Measurements from ENCODE around the gene POT1.
"Not testable (repeated sequence)": the region's sequence is repeated elsewhere in the genome, so short reads cannot be mapped to it uniquely, and the experiment has no call there.

Gene POT1, protein sequence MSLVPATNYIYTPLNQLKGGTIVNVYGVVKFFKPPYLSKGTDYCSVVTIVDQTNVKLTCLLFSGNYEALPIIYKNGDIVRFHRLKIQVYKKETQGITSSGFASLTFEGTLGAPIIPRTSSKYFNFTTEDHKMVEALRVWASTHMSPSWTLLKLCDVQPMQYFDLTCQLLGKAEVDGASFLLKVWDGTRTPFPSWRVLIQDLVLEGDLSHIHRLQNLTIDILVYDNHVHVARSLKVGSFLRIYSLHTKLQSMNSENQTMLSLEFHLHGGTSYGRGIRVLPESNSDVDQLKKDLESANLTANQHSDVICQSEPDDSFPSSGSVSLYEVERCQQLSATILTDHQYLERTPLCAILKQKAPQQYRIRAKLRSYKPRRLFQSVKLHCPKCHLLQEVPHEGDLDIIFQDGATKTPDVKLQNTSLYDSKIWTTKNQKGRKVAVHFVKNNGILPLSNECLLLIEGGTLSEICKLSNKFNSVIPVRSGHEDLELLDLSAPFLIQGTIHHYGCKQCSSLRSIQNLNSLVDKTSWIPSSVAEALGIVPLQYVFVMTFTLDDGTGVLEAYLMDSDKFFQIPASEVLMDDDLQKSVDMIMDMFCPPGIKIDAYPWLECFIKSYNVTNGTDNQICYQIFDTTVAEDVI

DNA sequence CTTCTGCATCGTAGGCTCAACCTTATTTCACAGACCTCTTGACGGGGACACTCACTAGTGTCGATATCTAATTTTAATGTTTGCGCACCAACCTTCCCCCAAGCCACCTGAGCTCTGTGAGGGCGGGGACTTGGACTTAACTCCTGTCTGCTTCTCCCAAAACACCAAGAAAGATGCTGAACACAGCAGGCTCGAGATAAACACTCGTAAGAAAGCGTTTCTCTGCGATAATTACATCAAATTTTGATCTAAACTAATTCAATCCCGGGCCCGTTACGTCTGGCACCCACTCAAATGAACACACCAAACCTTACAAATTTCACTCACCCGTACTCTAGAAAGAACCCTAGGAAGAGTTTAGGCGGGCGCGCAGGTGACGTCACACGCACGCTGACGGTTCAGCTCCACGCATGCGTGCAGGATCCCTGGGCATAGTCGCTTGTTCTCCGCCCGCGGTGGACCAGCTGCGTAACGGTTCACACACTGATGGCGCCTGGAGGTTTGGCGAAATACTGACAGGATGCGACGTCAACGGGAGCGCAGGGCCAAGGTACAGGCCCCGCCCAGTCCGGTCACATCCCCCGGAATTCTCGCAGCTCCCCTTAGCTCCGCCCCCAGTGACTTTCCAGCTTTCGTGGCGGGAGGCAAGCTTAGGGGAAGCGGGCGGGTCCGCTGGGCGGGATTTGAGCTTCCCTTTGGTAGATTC, at the start of gene POT1:
Gene POT1 (minus strand): TSS at position 359 of the 706 bp plus-strand sequence. CDS start 32,652 bp downstream, outside the sequence.
- peak; percentile 95 for DNase-seq (ENCODE audit: low spot score)

DNA sequence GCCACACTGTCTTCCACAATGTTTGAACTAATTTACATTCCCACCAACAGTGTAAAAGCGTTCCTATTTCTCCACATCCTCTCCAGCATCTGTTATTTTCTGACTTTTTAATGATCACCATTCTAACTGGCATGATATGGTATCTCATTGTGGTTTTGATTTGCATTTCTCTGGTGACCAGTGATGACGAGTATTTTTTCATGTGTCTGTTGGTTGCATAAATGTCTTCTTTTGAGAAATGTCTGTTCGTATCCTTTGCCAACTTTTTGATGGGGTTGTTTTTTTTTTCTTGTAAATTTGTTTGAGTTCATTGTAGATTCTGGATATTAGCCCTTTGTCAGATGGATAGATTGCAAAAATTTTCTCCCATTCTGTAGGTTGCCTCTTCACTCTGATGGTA, 45.5 kb upstream of the POT1 start:
- not testable (repeated sequence) for DNase-seq (ENCODE audit: low spot score)

DNA sequence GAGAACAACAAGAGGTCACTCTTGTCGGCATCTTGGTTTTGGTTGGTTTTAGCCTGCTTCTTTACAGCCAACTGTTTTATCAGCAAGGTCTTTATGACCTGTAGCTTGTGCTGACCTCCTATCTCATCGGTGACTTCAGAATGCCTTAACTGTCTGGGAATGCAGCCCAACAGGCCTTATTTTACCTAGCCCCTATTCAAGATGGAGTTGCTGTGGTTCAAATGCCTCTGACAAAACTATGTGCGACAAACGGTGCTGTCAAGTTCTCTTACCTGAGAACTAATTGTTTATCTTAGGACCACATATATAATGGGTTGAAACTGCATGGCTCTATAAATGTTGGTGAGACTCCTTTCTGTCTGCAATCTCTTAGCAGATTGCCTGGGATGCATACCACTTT, 35.9 kb upstream of the POT1 start:
- DNase-seq (ENCODE audit: low spot score) = no peak

DNA sequence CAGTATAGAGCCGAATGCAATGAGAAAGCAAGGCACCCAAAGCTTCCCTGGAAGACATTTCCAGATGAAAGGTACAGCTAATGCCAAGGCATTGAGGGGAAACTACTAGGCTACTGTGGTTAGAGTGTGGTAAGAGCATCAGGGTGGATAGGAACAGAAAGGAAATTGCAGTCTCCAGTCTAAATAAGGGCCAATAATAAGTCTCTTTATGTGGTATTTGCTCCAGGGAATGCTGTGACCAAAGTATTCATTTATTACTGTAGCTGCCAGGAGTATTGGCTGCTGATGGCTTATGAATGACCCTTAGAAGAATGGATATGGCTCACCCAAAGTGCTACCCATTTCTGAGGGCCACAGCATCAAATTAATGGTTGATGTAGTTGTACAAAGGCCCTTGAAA, 30.1 kb upstream of the POT1 start:
- DNase-seq (ENCODE audit: low spot score) = no peak

DNA sequence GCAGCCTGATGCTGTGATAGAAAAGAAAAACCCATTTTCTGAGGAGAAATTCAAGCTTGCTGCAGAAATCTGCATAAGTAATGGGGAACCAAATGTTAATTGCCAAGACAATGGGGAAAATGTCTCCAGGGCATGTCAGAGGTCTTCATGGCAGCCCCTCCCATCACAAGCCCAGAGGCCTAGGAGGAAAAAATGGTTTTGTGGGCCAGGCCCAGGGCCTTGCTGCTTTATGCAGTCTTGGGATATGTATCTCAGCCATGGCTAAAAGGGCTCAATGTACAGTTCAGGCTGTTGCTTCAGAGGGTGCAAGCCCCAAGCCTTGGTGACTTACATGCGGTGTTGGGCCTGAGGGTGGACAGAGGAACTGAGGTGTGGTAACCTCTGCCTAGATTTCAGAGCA, 28.3 kb upstream of the POT1 start:
- DNase-seq (ENCODE audit: low spot score) = not testable (repeated sequence)

DNA sequence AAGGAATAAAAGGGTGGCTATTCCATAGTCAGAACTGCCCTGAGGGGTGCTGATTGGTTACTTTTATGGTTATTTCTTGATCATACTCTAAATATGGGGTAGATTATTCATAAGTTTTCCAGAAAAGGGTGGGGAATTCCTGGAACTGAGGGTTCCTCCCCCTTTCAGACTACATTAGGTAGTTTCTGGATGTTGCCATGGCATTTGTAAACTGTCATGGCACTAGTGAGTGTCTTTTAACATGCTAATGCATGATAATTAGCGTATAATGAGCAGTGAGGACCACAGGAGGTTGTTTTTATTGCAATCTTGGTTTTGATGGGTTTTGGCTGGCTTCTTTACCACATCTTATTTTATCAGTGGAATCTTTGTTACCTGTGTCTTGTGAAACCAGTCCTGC, 26.5 kb upstream of the POT1 start:
- no peak for DNase-seq (ENCODE audit: low spot score)

DNA sequence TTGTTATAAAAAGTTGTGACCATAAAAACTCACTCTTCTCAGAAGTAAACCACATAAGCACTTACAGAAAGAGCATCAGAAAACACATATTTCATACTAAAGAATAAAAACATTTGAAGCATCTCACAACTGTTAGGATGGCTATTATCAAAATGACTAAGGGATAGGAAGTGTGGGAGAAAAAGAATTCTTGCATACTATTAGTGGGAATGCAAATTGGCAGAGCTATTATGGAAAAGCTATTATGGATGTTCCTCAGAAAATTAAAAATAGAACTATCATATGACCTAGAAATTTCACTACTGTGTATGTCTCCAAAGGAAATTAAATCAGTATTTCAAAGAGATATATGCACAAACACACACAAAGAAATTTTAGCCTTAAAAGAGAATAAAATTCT, 25.2 kb upstream of the POT1 start:
- no peak for DNase-seq (ENCODE audit: low spot score)

DNA sequence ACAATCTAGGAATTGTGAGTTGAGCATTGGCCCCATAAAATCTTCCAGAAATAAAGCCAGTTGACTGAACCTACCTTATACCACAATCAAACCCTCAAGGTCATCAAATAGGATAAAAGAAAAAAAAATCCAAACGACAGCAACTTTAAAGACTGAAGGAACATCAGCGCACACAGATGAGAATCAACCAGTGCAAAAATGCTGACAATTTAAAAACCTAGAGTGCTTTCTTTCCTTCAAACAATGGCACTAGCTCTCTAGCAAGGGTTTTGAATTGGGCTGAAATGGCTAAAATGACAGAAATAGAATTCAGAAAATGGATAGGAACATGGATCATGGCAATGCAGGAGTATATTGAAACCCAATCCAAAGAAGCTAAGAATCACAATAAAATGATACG, 16.1 kb upstream of the POT1 start:
- no peak for DNase-seq (ENCODE audit: low spot score)

DNA sequence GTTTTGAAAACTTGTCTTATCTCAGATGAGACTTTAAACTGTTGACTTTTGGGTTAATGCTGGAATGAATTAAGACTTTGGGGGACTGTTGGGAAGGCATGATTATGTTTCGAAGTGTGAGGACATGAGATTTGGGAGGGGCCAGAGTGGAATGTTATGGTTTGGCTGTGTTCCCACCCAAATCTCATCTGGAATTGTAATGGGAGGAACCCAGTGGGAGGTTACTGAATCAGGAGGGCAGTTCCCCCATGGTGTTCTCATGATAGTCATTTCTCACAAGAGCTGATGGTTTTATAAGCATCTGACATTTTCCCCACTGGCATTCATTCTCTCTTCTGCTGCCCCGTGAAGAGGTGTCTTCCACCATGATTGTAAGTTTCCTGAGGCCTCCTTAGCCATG, 13.8 kb upstream of the POT1 start:
- DNase-seq (ENCODE audit: low spot score) = no peak

DNA sequence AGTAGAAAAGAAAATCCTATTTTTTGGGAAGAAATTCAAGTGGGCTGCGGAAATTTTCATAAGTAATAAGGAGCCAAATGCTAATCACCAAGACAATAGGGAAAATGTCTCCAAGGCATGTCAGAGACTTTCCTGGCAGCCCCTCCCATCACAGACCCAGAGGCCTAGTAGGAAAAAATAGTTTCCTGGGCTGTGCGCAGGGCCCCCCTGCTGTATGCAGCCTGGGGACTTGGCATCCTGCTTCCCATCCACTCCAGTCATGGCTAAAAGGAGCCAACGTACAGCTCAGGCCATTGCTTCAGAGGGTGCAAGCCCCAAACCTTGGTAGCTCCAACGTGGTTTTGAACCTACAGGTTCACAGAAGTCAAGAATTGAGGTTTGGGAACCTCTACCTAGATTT, 12.8 kb upstream of the POT1 start:
- DNase-seq (ENCODE audit: low spot score) = no peak

DNA sequence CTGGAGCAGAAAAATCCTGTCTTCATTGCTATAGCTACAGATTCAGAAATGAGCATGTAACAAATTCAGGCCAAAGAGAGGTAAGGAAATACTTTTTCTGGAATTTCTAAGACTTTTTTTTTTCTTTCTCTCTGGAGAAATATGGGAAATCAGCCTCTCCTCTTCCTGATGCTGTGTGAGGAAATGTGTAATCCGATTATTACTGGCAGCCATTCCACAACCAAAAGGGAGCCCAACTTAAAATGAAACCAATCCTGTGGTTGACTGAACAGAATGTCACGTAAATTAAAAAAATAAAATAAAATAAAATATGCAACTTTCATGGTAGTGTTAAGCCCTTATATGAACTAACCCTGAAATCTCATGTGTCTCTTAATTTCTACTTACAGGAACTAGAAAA, 10.7 kb upstream of the POT1 start:
- no peak for DNase-seq (ENCODE audit: low spot score)

DNA sequence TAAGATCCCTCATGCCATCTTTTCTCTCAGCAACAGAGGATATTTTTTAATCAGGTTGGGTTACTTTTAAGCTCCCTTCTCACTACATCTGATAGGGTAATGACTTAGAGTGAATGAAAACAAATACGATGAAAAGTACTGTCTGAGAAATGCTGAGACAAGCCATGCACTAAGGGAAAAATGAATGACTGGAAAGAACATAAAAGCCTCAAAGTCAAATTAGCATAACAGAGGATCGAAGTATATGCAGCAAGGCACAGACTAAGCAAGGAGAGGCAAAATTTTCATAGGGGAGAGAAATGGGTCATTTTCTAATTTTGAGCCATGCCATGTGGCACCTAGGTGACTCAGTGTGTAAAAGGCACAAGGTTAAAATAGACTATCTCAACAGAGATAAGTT, 8.5 kb upstream of the POT1 start:
- no peak for DNase-seq (ENCODE audit: low spot score)

DNA sequence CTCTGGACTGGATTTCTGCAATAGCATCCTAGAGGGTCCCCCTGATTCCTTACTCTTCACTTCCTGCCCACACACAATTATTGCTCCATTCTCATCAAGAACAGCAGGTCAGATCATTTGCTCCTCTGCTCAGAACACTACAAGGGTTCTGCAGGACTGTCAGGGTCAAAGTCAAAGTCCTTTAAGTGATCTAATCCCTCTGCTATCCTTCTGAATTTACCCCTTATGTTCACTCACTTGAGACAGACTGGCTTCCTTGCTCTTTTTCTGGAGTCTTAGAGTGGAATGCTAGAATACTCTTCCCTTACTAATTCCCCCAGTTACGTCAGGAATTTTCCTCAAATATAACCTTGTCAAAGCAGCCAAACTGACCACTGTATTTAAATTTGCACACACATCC, 7.5 kb upstream of the POT1 start:
- DNase-seq (ENCODE audit: low spot score) = no peak

DNA sequence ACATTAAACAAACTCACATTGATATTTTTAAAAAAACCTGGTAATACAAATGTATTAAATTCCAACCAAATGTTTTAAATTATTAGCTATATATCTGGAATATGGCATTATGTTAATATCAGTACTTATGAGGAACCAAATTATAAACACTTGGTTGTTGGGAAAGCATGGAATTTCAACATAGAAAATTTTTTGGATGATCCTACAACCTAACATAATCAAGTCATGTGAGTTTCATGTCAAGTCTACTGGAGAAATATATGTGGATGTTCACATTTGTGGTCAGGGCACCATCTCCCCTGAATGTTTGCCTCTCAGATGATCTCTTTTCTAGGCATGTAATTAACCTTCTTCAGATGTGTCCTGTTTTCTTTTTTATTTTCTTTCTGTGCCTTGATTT, 5.2 kb upstream of the POT1 start:
- no peak for DNase-seq (ENCODE audit: low spot score)

DNA sequence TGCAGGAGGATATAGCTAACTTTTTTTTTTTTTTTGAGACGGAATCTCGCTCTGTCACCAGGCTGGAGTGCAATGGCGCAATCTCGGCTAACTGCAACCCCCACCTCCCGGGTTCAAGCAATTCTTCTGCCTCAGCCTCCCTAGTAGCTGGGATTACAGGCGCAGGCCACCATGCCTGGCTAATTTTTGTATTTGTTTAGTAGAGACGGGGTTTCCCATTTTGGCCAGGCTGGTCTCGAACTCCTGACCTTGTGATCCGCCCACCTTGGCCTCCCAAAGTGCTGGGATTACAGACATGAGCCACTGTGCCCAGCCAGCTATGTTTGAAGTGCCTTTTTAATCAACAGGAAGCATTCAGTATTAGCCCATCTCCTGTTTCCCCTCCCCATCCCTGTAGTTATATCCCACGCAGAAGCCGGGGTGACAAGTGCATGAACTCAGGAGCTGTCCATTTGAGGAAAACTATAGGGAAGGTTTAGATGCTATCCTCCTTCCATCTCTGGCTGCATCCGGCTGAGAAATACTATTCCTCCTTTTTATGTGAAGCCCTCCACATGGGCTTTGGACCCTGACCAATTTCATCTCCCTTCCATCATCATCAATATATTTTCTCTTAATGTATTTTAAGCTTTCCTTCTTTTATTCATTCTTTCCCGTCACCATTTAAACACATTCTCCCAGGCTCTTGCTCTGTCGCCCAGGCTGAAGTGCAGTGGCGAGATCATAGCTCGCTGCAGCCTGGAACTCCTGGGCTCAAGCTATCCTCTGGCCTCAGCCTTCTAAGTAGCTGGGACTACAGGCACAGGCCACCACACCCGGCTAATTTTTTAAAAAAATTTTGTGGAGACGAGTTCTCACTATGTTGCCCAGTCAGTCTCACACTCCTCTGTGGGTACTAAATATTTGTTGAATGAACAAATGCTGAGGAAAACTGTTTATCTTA, 1.3 kb upstream of the POT1 start:
- DNase-seq (ENCODE audit: low spot score) = no peak

DNA sequence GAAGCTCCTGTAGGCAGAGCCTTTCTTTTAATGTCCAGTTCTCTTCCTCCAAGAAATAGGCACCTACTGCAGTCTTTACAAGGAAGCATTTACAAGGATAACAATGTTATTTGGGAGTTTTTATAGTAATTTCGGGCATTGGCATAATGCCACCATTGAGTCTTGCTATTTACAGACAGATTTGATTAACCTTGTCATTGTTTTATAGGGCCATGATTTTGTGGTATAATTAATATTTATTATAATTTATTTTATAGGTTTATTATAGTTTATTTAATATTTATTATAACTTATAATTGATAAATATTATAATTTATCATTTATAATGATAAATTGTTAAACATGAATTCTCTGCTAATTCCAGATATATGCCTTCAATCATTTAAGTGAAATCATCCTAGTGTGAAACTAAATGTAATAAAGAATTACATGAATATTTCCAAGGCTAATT, 573 bp upstream of the POT1 start:
- no peak for DNase-seq (ENCODE audit: low spot score)

DNA sequence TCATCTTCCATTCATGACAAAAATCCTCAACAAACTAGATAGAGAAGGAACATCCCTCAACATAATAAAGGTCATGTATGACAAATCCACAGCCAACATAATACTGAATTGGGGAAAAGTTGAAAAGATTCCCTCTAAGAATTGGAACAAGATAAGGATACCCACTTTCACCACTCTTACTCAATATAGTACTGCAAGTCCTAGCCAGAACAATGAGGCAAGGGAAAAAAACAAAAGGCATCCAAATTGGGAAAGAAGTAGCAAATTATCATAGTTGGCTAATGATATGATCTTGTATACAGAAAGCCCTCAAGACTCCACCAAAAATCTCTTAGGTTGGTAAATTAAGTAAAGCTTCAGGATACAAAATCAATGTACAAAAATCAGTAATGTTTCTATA, 4.7 kb downstream of the POT1 start:
- no peak for DNase-seq (ENCODE audit: low spot score)

DNA sequence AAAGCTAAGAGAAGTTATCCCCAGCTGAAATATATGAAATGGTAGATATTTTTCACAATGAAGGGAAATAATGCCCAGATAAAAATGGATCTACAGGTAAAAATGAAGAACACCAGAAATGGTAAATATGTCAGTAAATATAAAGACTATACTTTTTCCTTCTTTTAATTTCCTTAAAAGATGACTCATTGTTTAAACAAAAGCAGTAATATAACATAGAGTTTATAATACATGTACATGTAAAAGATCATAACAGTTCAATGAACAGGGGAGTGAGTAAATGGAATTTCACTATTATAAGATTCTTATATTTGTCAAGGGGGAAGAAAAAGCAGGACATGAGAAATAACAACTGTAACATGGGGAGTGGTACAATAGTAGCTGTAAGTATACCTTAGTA, 7.4 kb downstream of the POT1 start:
- no peak for DNase-seq (ENCODE audit: low spot score)

DNA sequence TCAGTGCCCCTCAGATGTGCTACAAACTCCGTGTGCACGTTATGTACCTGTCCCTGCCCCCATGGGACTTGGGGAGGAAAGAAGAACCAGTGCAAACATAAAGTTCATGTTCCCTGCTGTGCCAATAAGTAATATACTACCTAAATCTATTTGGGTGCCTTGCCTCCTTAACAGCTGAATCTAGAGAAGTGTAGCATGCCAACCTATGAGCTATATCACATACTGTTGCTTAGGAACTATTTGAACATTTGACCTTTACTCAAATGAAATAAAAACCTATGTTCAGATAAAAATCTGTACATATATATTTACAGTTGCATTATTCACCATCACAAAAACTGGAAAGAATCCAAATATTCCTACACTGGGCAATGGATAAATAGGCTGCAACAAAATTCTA, 9.8 kb downstream of the POT1 start:
- DNase-seq (ENCODE audit: low spot score) = no peak

DNA sequence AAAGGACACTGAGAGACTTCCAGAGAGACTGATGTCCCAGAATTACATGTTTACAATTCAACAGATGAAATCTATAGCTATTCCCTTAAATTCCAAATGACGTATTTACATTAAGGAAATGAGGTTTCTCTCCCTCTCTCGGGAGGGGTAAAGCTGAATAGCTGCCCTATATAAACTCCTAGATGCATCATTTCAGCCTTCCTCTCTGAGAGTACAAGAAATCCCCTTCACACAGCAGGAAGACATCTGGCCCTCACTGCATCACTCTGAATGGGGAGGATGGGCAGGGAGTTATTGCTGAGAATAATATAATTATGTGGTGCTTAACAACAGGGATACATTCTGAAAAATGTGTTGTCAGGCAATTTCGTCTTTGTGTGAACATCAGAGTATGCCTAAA, 11.0 kb downstream of the POT1 start:
- no peak for DNase-seq (ENCODE audit: low spot score)

DNA sequence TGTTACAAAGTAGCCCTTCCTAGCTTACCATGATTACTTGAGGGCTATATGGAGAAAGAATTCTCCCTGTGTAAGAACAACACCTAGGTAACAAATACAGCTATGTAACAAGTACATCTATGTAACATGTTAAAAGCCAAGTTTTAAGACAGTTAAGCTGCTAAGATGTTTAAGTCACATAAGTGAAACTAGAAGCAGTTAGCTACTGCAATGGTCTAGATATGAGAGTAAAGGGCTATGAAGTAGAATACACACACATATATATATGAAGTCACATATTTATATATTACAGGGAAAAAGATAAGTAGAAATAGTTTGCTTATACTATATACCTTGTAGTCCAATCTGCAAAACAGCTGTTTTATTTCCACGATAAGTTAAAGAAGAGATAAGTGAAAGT, 14.4 kb downstream of the POT1 start:
- no peak for DNase-seq (ENCODE audit: low spot score)

DNA sequence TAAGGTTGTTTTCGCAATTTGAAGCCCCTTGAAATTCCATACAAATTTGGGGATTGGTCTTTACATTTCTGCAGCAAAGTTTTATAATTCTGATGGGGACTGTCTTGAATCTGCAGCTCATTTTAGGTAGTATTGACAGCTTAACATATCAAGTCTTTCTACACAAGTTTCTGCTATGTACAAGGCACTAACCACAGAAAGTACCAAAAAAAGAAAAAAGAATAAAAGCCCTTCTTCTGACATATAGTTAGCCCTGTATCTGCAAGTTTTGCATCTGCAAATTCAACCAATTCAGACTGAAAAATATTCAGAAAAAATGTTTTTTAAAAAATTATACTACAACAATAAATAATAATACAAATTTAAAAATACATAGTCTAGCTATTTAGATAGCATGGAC, 15.3 kb downstream of the POT1 start:
- DNase-seq (ENCODE audit: low spot score) = no peak

Data from iPS-NIHi11 (cell line).